GM19035 (cell line): Measurements from ENCODE around the gene CNTROB.

Source experiments
- ATAC-seq: cut with Tn5 transposase; IDR thresholded peaks from one replicate; pipeline ENCODE4 v1.9.1; 2021; ENCODE audit not compliant: unreplicated experiment

CNTROB gene, protein sequence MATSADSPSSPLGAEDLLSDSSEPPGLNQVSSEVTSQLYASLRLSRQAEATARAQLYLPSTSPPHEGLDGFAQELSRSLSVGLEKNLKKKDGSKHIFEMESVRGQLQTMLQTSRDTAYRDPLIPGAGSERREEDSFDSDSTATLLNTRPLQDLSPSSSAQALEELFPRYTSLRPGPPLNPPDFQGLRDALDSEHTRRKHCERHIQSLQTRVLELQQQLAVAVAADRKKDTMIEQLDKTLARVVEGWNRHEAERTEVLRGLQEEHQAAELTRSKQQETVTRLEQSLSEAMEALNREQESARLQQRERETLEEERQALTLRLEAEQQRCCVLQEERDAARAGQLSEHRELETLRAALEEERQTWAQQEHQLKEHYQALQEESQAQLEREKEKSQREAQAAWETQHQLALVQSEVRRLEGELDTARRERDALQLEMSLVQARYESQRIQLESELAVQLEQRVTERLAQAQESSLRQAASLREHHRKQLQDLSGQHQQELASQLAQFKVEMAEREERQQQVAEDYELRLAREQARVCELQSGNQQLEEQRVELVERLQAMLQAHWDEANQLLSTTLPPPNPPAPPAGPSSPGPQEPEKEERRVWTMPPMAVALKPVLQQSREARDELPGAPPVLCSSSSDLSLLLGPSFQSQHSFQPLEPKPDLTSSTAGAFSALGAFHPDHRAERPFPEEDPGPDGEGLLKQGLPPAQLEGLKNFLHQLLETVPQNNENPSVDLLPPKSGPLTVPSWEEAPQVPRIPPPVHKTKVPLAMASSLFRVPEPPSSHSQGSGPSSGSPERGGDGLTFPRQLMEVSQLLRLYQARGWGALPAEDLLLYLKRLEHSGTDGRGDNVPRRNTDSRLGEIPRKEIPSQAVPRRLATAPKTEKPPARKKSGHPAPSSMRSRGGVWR

DNA sequence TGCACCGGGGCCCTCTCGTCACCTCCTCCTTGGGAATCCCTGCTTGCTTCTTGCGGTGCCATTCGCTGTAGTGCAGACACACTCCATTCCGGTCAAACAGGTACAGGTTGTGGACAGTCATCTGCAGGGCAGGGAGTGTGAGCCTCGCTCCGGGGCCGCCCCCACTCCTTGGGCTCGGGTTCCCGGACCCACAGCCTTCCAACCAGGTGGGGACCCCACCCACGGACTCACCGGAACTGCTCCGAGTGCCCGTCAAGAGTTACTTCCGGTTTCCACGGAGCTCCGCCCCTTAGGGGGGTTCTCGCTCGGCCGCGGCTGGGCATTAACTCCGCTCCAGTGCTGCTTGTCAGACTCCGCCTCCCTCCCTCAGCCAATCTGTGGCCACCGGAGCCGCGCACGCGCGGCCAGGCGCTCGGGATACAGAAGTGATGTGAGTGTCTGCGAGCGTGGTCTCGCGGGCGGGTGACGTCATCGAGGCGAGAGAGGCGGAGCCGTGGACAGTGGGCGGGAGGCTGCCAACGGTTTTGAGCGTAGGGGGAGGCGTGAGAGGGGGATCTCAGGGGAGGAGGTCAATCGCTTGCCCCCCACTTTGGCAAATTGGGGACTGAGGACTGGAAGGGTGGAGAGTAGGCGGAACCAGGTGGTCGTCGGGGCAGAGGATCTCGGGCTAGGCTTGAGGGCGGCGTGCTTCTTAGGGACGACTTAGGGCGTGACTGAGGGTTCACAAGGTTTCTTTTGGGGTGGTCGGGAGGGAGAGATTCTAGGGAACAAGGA, at the start of gene CNTROB, which contains the start of gene TRAPPC1:
TSS of gene CNTROB (plus strand) at position 498 of the 774 bp plus-strand sequence. CDS start 874 bp downstream, outside the sequence.
TSS of gene TRAPPC1 (minus strand) at position 238 of the 774 bp plus-strand sequence. CDS start at position 121, 117 bp downstream.
- ATAC-seq: peak; percentile 95

DNA sequence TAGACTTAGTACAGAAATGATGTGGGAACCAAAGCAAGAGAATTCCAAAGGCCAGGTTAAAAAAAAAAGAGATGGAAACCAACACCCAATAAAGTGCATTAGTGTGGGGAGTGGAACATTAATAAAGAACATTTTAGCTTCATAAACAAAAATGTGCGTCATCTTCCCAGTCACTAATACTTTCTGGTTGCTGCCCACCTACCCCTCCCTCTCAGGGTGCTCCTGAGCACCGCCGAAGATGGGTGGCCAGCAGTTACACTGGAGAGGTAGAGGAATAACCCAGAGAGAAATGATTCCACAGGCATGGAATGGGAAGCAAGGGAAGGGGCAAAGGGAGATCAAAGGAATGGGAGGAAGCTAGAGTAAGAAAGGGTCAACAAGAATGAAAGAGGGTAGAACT, 49.4 kb upstream of the CNTROB start:
- no peak for ATAC-seq

DNA sequence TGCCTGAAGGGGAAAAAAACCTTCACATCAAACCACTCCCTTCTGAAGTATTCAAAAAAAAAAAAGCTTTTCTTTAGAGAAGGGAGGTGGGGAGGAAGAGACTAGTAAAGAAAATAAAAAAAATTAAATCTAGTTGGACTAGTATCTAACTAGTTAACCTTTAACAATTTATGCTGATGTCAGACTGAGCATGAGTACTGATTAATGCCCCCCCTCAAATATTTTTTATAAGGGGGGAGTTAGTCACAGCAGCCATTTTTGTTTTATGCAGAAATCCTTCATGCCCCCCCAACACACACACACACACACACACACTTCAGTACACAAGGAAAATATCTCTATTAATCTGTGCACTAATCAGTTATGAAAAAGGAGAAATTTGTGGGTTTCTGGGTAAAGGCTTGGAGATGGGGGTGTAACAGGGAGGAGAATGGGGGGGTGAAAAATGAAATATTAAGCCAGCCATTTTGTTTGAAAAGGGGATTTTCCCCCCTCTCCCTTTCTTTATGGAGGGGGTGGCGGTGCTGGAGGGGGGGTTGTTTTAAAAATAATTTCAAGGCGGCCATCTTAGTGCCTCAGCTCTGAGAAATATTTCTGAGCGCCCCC, 48.1 kb upstream of the CNTROB start:
- ATAC-seq: no peak

DNA sequence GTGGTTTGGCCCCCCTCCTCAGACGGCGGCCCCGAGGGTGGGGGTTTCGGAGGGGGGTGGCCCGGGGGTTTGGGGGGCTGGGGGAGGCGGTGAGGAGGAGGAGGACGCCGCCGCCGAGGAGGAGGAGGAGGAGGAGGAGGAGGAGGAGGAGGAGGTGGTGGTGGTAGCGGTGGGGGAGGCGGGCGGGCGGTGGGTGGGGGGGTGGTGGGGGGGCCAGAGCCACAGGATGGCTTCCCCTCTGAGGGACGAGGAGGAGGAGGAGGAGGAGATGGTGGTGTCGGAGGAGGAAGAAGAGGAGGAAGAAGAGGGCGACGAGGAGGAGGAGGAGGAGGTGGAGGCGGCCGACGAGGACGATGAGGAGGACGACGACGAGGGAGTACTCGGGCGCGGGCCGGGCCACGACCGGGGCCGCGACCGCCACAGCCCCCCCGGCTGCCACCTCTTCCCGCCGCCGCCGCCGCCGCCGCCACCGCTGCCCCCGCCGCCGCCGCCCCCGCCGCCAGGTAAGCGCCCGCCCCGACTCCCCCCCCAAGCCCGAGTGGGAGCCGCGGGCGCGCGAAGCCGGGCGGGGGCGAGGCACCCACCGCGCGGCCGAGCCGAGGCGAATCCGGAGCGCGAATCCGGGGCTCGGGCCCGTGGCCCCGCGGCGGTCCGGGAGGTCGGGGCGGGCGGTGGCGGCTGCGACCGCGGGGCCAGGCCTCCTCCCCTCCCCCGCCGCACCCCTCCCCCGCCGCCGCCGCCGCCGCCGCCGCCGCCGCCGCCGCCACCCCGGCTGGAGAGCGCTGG, 47.2 kb upstream of the CNTROB start:
- peak; percentile 9 for ATAC-seq

DNA sequence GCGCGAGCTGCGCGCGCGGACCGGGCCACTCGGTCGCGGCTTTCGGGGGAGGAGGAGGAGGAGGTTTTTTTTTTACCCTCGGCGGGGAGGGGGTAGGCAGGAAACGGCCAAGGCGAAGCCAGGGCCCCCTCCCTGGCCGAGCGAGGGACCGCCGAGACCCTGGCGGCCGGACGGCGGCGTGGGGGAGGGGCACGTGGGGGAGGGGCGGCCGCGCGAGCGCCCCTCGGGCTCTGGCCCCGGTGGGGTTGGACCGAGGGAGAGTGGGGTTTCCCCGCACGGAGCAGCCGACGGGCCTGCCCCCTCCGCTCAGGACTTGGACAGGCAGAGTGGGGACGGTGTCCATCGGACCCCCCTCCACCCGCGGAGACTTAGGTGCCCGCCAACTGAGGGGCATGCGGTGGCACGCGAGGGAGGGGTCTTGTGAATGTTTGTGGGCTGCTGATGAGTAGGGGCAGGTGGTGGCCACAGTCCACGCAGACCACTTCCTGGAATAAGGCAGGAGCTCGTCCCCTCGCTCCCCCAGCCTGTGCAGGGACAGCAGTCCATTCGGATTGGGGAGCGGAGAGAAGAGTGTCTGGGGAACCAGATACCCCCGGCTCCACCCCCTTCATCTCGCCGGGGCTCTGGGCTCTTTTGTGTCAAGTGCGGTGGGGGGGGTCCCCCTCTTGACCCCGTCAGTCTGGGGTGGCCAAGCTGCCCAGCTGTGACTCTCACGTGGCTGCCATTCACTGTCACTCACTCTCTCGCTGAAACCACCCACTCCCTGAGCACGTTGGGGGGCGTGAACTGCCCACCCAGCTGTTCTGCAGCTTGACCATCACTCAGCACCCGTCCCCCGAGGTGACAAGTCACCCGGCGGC, 46.4 kb upstream of the CNTROB start:
- peak; percentile 37 for ATAC-seq

DNA sequence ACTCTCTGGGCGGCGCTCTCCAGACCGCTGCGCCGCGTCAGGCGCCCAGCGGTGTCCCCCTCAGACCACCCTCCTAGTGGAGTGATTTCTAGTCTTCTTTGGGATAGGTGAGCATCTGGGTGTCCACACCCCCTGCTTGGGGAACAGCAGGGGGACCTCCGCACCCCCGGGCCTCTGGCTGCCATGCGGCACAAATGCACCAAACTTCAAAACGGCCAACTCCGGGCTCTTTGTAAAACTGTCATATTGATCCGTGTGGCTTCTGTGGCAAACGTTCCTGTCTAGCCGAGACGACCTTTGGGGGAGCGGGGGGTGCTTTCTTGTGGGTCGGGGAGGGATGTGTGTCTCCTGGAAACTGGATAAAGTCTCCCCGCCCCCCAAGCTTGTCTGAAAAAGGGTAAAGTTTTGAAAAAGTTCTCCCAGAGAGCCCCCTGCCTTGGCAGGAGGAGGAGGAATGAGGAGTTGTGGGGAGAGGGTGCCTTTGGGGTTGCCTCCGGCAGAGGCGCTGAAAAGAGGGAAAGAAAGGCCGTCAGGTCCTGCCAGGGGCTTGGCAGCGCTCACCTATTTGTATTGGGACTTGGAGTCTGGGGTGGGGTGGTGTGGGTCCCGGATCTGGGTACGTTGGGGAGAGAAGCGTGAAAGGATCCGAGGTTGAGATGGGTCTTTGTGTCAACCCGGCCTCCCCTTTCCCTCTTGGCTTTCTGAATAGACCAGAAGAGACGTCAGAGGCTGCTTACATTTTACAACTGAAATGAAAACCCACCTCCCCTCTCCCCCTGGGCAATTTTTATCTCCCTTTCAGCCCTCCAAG, 45.6 kb upstream of the CNTROB start:
- peak; percentile 2 for ATAC-seq

DNA sequence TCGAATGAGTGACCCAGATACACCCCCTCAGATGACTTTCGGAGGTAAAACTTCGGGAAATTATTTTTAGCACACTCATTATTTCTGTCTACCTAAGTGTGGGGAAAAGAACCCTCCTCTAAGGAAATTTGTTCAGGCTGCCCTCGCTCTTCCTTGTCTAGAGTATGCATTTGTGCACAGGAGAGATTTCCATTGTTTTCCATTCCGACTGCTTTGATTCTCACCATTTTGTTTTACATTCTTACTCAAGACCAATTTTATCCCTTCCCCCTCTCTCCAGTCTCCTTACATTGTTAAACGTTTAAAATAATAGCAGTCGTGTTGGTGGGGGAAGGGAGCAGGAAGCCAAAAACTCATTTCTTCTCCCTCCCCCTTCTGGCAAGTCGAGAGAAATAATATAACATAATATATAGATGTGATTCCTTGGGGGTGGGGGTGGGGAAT, 44.9 kb upstream of the CNTROB start:
- ATAC-seq: no peak

DNA sequence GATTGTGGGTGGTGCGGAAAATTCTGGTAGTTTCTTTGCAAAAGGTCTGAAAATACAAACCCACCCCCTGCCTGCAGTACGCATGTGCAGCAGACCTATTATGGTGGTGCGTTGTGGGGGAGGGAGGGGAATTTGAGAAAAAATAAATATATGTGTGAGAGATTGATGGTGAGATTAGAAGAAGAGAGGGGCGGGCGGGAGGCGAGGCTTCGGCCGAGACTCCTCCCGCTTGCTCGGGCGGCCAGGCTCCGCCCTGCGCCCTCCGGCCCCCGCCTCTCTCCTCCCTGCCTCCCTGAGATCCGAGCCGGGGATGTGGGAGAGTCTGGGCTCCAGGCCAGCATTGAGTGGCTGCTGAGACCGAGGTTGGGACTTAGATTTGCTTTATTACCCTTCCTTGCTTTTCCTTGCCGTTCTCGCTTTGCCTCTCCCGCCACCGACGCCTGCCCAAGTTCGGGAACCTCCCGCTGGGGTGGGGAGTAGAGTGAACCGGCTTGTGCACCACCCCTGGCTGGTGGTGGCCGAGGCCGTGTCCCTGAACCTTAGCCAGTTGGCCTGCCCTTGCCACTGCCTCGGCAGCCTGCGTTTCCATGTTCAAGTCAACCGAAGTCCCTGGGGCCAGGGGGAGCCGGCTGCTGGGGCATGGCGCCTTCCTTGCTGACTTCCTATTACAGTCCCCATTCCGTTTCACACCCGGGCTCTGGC, 44.4 kb upstream of the CNTROB start:
- ATAC-seq: no peak

DNA sequence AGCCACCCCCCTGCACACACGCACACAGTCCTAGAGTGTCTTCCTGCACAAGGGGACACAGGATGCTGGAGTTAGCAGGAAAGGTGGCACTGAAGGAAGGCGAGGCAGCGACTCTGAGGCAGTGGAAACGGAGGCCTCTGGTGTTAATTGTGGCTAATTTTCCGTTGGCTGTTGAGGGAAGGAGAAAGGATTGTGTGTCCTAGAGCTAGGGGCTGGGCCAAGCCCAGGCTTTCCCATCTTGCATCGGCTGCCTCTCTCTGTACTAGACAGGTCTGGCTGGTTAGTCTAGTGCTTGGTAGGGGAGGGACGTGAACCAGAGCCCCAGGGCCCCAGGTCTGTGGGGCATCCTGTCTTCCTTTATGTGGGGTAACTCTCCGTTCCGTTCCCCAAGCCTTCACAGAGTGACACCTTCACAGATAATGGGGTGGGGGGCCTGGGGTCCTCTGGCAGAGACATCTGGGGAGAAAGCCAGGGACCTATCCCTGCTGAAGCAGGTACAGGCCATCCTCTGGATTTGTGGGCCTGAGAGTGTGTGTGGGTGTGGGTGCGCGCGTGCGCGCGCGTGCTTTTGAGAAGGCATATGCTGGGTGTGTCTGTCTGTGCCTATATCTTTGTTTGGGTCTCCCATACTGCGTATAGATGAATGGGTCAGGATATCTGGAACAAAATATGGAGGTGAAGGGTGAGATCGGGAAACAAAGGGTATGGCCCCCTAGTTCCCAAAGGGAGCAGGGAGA, 43.7 kb upstream of the CNTROB start, which contains the start of gene CHD3:
TSS of gene CHD3 (plus strand) at position 606 of the 737 bp plus-strand sequence. CDS start 212 bp downstream, outside the sequence.
- ATAC-seq: no peak

DNA sequence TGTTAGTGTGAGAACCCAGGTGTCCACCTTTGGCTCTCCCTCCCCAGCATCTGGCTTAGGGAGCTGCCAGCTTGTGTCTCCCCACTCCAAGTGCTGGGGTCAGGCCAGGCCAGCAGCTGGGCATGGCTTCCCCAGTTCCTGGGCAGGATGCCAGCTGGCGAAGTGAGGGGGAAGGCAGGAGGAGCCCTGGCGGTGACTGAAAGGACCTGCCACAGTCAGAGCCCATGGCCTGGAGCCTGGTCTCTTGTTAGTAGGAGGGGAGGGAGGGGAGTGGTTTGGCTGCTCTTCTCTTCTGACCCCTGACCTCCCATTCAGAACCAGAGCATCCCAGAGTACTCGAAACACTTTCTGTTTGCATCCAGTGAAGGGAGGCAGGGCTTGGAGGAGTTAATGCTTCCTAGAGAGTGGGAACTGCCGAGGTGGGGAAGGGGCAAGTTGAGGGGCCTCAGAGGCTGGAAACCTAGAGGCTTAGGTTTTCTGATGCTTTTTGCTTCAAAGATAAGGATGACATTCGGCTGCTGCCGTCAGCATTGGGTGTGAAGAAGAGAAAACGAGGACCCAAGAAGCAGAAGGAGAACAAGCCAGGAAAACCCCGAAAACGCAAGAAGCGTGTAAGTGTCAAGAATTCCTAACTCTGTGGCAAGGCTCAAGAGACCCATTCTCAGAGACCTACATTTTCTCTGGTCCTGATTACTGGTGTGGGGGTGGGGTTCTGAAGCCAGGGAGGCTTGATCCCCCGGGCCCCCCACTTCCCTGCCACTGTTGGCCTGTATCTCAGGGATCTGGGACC, 42.6 kb upstream of the CNTROB start:
- no peak for ATAC-seq

DNA sequence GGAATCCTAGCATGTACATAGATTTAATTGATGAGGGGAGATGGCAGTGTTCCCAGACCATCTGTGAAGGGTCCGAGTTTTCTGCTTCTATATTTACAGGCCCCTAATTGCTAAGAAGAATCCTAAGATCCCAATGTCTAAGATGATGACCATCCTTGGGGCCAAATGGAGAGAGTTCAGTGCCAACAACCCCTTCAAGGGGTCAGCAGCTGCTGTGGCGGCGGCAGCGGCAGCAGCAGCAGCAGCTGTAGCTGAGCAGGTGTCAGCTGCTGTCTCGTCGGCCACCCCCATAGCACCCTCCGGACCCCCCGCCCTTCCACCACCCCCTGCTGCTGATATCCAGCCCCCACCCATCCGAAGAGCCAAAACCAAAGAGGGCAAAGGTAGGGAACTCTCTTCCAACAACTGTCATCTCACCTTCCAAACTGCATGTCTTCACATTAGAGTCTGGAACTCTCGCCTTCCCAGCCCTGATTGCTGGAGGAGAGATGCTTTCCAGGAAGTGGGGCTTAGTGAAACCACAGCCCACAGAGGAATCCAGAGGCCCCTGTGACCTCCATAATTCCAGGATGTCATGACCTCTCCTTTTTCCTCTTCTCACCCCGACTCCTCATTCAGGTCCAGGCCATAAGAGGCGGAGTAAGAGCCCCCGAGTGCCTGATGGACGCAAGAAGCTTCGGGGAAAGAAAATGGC, 38.7 kb upstream of the CNTROB start:
- no peak for ATAC-seq

DNA sequence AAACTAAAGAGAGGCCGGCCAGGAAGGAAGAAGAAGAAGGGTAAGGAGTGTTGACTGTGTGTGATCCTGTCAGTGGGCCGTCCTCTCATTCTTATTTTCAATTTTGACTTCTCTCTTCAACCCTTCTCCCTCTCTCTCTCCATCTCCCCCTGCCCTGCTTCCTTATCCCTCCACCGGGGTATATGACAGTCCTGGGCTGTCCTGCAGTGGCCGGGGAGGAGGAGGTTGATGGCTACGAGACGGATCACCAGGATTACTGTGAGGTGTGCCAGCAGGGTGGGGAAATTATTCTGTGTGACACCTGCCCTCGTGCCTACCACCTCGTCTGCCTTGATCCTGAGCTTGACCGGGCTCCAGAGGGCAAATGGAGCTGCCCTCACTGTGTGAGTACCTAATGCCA, 37.8 kb upstream of the CNTROB start:
- ATAC-seq: no peak

DNA sequence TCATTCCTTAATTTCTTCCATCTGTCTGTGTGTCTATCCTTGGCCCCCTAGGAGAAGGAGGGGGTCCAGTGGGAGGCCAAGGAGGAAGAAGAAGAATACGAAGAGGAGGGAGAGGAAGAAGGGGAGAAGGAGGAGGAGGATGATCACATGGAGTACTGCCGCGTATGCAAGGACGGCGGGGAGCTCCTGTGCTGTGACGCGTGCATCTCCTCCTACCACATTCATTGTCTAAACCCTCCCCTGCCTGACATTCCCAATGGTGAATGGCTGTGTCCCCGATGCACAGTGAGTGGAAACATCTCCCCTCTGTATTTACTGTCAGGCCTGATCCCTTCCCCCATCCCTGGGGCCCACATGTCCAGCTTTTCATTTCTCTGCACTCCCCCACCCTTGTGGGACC, 37.1 kb upstream of the CNTROB start:
- ATAC-seq: no peak

DNA sequence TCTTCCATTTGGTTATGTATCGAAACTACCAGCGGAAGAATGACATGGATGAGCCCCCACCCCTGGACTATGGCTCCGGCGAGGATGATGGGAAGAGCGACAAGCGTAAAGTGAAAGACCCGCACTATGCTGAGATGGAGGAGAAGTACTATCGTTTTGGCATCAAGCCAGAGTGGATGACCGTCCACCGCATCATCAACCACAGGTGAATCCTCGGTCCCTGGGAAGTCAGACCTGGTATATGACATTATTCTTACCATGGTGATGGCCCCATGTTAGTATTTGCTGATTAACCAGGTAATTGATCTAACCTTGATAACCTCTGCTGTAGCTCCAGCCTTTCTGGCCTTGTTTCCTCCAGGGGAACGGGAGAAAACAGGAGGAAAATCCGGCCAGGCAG, 34.9 kb upstream of the CNTROB start:
- ATAC-seq: no peak

DNA sequence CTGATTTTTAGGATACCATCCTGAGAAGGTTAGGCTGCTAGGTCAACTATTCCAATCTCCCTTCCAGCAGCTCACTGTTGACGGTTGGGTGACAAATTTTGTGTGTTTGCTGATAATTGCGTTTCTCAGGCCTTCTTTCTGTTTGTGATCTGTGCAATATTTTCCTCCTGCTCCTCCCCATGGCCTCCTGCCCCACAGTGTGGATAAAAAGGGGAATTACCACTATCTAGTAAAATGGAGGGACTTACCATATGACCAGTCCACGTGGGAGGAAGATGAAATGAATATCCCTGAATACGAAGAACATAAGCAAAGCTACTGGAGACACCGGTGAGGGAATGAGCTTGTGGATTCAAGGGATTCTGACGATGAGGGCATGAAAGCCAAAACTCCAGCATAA, 34.2 kb upstream of the CNTROB start:
- no peak for ATAC-seq
